HepG2 (cell line): ENCODE data around the gene SEMA3B. TPM values are rescaled to one million over a fixed set of nuclear protein-coding genes. Genes with fewer than 3 reads are reported as not detected.

Experiments used
- CAMTA2 ChIP-seq: sonication (generic); formaldehyde crosslinking; IDR thresholded peaks from 2 replicates; pipeline ENCODE4 v1.4.0; 2020; ENCODE audit warnings: mild to moderate bottlenecking, missing genetic modification reagents, borderline replicate concordance
- CREBL2 ChIP-seq: sonication (generic); formaldehyde crosslinking; IDR thresholded peaks from 2 replicates; pipeline ENCODE4 v1.8.1; 2023; ENCODE audit warnings: missing genetic modification reagents, mild to moderate bottlenecking, borderline replicate concordance
- DNMT3B ChIP-seq: conservative IDR thresholded peaks from 2 replicates; pipeline ENCODE4 v1.6.1; 2016; ENCODE audit warnings: missing biosample characterization, control low read depth
- FOXJ3 ChIP-seq: sonication (generic); formaldehyde crosslinking; IDR thresholded peaks from 2 replicates; pipeline ENCODE4 v1.4.0; 2020; ENCODE audit warnings: missing genetic modification reagents, mild to moderate bottlenecking, borderline replicate concordance
- HIVEP1 ChIP-seq: sonication (generic); formaldehyde crosslinking; IDR thresholded peaks from 2 replicates; pipeline ENCODE4 v1.4.0; 2020; ENCODE audit warnings: mild to moderate bottlenecking, missing genetic modification reagents
- HMG20A ChIP-seq: IDR thresholded peaks from 2 replicates; pipeline ENCODE4 v1.6.1; 2016; ENCODE audit warnings: borderline replicate concordance
- HNF4G ChIP-seq, 2 experiments: sonication (generic) in 1 of 2; formaldehyde crosslinking in 1 of 2; IDR thresholded peaks; 2 replicates each; pipeline versions ENCODE4 v1.4.0 to v1.6.1; 2011 to 2020; ENCODE audit warnings: borderline replicate concordance in 2 of 2, low read depth in 2 of 2, mild to moderate bottlenecking in 2 of 2, low read length in 1 of 2, missing genetic modification reagents in 1 of 2, moderate library complexity in 1 of 2
- HNRNPUL1 ChIP-seq: fragments of 200-400 bp; formaldehyde crosslinking; IDR thresholded peaks from 2 replicates; pipeline ENCODE4 v1.6.1; 2017; ENCODE audit warnings: low read depth, mild to moderate bottlenecking, low read length, moderate library complexity
- KAT8 ChIP-seq: IDR thresholded peaks from 2 replicates; pipeline ENCODE4 v1.6.1; 2016; ENCODE audit warnings: missing genetic modification reagents, missing compliant biosample characterization
- PHF5A ChIP-seq: IDR thresholded peaks from one replicate; pipeline ENCODE4 v1.6.1; 2018; ENCODE audit warnings: low read depth, missing genetic modification reagents; ENCODE audit not compliant: unreplicated experiment
- SATB2 ChIP-seq: sonication (generic); formaldehyde crosslinking; IDR thresholded peaks from 2 replicates; pipeline ENCODE4 v1.5.0; 2020; ENCODE audit warnings: missing genetic modification reagents
- SP5 ChIP-seq: IDR thresholded peaks from 2 replicates; pipeline ENCODE4 v1.6.1; 2016; ENCODE audit warnings: low read depth, borderline replicate concordance
- ZBTB34 ChIP-seq: sonication (generic); formaldehyde crosslinking; IDR thresholded peaks from 2 replicates; pipeline ENCODE4 v1.8.0; 2022; ENCODE audit warnings: mild to moderate bottlenecking, missing genetic modification reagents
- ZFP36L1 ChIP-seq: sonication (generic); formaldehyde crosslinking; IDR thresholded peaks from 2 replicates; pipeline ENCODE4 v1.8.0; 2022; ENCODE audit warnings: mild to moderate bottlenecking, missing genetic modification reagents, moderate library complexity
- ZNF121 ChIP-seq: sonication (generic); formaldehyde crosslinking; IDR thresholded peaks from 2 replicates; pipeline ENCODE4 v1.5.0; 2020; ENCODE audit warnings: mild to moderate bottlenecking, missing genetic modification reagents
- ZNF234 ChIP-seq: sonication (generic); formaldehyde crosslinking; conservative IDR thresholded peaks from 2 replicates; pipeline ENCODE4 v1.5.1; 2020; ENCODE audit warnings: mild to moderate bottlenecking, missing genetic modification reagents
- ZNF549 ChIP-seq: sonication (generic); formaldehyde crosslinking; IDR thresholded peaks from 2 replicates; pipeline ENCODE4 v1.5.0; 2020; ENCODE audit warnings: missing genetic modification reagents
- ZNF784 ChIP-seq: sonication (generic); formaldehyde crosslinking; IDR thresholded peaks from 2 replicates; pipeline ENCODE4 v1.5.1; 2020; ENCODE audit warnings: missing genetic modification reagents, mild to moderate bottlenecking, borderline replicate concordance
- ZSCAN21 ChIP-seq: sonication (generic); formaldehyde crosslinking; IDR thresholded peaks from 2 replicates; pipeline ENCODE4 v1.8.0; 2022; ENCODE audit warnings: mild to moderate bottlenecking, missing genetic modification reagents, moderate library complexity, borderline replicate concordance
- ZSCAN22 ChIP-seq: sonication (generic); formaldehyde crosslinking; IDR thresholded peaks from 2 replicates; pipeline ENCODE4 v1.4.0; 2020; ENCODE audit warnings: mild to moderate bottlenecking, missing genetic modification reagents
- polyA plus RNA-seq, 8 experiments: library from polyadenylated mRNA; depleted of rRNA in 3 of 8; stranded (reverse) in 7 of 8; unstranded in 1 of 8; fragments of >200 nt; fragmentation: Illumina TruSeq in 4 of 8; extraction: Trizol in 4 of 8; gene quantifications; 2 replicates each; pipeline versions ENCODE4 v1.2.1 to v1.2.3, GENCODE V29; 2011 to 2016; ENCODE audit warnings: low read depth in 4 of 8, missing spikeins in 1 of 8, mixed read lengths in 1 of 8; ENCODE audit not compliant: insufficient read depth in 1 of 8
- total RNA-seq, 5 experiments: library from RNA; depleted of rRNA; stranded (reverse); fragments of >200 nt; fragmentation: Illumina TruSeq; extraction: Trizol; gene quantifications; 2 replicates each; pipeline ENCODE4 v1.2.3, GENCODE V29; 2016; ENCODE audit warnings: low read depth in 1 of 5
- TF ChIP-seq, protein P1 (sequence below): sonication (generic); formaldehyde crosslinking; IDR thresholded peaks from 2 replicates; pipeline ENCODE4 v1.9.0; 2022; ENCODE audit warnings: missing genetic modification reagents, mild to moderate bottlenecking, borderline replicate concordance
- TF ChIP-seq, protein P2 (sequence below): sonication (generic); formaldehyde crosslinking; IDR thresholded peaks from 2 replicates; pipeline ENCODE4 v1.4.0; 2020; ENCODE audit warnings: missing genetic modification reagents
- TF ChIP-seq, protein P3 (sequence below): sonication (generic); formaldehyde crosslinking; conservative IDR thresholded peaks from 2 replicates; pipeline ENCODE4 v1.4.0; 2020; ENCODE audit warnings: missing genetic modification reagents

Gene SEMA3B
- total and polyA plus RNA-seq, 2 of the 13 experiments (the other 11 are each of a cell fraction or from before 2014, with no cell fraction given) = 93.2 to 158 TPM

DNA sequence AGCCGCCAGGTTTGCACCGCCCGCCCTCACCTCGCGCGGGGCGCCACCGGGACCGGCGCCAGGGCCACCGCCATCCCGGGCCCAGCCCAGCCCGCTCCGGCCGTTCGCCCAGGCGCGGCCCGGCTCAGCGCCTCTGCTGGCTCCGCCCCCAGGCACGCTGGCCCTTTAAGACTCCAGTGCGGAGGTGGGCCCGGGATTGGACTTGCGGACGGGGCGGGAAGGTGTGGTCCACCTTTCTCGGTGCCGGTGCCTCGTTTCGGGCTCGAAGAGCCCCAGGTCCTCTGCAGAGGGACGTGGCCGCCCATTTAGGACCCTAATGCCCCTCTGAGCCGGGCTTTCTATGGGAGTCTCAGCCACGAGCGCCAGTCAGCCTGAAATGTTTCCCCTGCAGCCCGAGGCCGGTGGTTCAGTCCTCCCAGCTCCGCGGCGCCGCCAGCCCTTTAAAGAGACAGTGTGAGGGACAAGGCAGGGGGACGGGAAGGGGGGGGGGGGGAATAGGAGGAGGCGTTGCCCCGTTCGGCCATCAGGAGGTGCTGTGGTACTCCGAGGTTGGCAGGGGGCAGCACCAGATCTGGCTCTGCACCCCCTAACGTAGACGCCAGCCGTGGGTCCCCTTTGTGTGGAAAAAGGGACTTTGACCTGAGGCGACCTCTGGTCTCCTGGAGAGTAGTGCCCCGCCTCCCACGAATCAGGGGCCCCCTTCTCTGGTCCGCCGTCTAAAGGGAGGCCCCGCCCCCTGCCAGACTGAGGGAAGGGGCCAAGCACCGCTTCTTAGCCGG lies 52.6 kb downstream of the SEMA3B start (continued):
- no peak for TF ChIP-seq ZBTB34 (CRISPR knock-in tag)
- TF ChIP-seq SP5 (CRISPR knock-in tag) = peak; percentile 95
- peak; percentile 77; the same call in 1 of the 2 replicates for TF ChIP-seq ZNF784
- TF ChIP-seq, protein P1, sequence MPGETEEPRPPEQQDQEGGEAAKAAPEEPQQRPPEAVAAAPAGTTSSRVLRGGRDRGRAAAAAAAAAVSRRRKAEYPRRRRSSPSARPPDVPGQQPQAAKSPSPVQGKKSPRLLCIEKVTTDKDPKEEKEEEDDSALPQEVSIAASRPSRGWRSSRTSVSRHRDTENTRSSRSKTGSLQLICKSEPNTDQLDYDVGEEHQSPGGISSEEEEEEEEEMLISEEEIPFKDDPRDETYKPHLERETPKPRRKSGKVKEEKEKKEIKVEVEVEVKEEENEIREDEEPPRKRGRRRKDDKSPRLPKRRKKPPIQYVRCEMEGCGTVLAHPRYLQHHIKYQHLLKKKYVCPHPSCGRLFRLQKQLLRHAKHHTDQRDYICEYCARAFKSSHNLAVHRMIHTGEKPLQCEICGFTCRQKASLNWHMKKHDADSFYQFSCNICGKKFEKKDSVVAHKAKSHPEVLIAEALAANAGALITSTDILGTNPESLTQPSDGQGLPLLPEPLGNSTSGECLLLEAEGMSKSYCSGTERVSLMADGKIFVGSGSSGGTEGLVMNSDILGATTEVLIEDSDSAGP (CRISPR knock-in tag) = peak; percentile 99
- TF ChIP-seq HNRNPUL1 = no peak
- TF ChIP-seq PHF5A (CRISPR knock-in tag) = peak; percentile 15
- peak; percentile 99 for TF ChIP-seq ZSCAN22 (CRISPR knock-in tag)
- no peak for TF ChIP-seq SATB2
- TF ChIP-seq, protein P2, sequence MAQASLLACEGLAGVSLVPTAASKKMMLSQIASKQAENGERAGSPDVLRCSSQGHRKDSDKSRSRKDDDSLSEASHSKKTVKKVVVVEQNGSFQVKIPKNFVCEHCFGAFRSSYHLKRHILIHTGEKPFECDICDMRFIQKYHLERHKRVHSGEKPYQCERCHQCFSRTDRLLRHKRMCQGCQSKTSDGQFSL (CRISPR knock-in tag) = peak; percentile 97
- TF ChIP-seq ZNF549 (CRISPR knock-in tag) = no peak
- TF ChIP-seq HNF4G (IDR thresholded peaks at IDR 0.05; ENCODE audit: borderline replicate concordance, low read depth, low read length) = peak; percentile 94
- peak; percentile 86; the same call in 1 of the 2 replicates for TF ChIP-seq HNF4G (CRISPR knock-in tag; IDR thresholded peaks at IDR 0.05; ENCODE audit: borderline replicate concordance, low read depth)
- TF ChIP-seq ZNF234 (CRISPR knock-in tag) = no peak
- no peak for TF ChIP-seq ZNF121 (CRISPR knock-in tag)
- TF ChIP-seq HMG20A = no peak
- TF ChIP-seq, protein P3, sequence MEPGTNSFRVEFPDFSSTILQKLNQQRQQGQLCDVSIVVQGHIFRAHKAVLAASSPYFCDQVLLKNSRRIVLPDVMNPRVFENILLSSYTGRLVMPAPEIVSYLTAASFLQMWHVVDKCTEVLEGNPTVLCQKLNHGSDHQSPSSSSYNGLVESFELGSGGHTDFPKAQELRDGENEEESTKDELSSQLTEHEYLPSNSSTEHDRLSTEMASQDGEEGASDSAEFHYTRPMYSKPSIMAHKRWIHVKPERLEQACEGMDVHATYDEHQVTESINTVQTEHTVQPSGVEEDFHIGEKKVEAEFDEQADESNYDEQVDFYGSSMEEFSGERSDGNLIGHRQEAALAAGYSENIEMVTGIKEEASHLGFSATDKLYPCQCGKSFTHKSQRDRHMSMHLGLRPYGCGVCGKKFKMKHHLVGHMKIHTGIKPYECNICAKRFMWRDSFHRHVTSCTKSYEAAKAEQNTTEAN (CRISPR knock-in tag) = no peak
- peak; percentile 59; the same call in 1 of the 2 replicates for TF ChIP-seq FOXJ3 (CRISPR knock-in tag)
- TF ChIP-seq CREBL2 = no peak; the same call in 1 of the 2 replicates
- peak; percentile 24; the same call in 1 of the 2 replicates for TF ChIP-seq HIVEP1 (CRISPR knock-in tag)
- TF ChIP-seq CAMTA2 (CRISPR knock-in tag) = 0 out of 2 replicates have a peak, but pooled peaks have one; percentile 18
- no peak for TF ChIP-seq DNMT3B (CRISPR knock-in tag)
- TF ChIP-seq ZFP36L1 (CRISPR knock-in tag) = no peak
- TF ChIP-seq KAT8 = peak; percentile 68
- peak; percentile 57 for TF ChIP-seq ZSCAN21 (CRISPR knock-in tag)
